PC-9 (cell line): Measurements from ENCODE around the gene COL4A4.

Experiments
- EZH2 ChIP-seq: fragments of 200-600 bp; sonication (generic); IDR thresholded peaks from 2 replicates; pipeline ENCODE4 v1.8.0; 2017; ENCODE audit warnings: antibody characterized with exemption, low read depth
- TF ChIP-seq, protein P1 (sequence below): fragments of 200-600 bp; sonication (generic); conservative IDR thresholded peaks from 2 replicates; pipeline ENCODE4 v1.6.1; 2017; ENCODE audit warnings: mixed run types, antibody characterized with exemption, mild to moderate bottlenecking, moderate library complexity

DNA sequence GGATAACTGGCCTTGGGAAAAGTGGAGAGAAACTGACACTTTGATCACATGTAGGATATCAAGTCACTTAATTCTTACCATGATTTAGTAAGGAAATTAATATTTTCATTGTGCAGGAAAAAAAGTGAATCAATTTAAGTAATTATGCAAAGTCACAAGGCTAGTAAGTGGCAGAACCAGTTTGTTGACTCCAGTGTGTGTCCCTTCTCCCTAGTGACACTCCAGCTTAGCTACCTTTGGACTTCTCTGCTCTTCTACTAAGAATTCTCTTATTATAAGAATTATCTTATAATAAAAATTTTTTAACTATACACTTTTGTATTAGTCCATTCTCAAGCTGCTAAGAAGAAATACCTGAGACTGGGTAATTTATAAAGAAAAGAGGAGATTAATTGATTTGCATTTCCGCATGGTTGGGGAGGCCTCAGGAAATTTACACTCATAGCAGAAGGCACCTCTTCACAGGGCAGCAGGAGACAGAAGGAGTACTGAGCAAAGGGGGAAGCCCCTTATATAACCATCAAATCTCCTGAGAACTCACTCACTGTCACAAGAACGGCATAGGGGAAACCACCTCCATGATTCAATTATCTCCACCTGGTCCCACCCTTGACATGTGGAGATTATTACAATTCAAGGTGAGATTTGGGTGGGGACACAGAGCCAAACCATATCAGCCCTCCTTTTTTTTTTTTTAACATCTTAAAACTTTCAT lies 13.6 kb downstream of the COL4A4 start:
- TF ChIP-seq, protein P1, sequence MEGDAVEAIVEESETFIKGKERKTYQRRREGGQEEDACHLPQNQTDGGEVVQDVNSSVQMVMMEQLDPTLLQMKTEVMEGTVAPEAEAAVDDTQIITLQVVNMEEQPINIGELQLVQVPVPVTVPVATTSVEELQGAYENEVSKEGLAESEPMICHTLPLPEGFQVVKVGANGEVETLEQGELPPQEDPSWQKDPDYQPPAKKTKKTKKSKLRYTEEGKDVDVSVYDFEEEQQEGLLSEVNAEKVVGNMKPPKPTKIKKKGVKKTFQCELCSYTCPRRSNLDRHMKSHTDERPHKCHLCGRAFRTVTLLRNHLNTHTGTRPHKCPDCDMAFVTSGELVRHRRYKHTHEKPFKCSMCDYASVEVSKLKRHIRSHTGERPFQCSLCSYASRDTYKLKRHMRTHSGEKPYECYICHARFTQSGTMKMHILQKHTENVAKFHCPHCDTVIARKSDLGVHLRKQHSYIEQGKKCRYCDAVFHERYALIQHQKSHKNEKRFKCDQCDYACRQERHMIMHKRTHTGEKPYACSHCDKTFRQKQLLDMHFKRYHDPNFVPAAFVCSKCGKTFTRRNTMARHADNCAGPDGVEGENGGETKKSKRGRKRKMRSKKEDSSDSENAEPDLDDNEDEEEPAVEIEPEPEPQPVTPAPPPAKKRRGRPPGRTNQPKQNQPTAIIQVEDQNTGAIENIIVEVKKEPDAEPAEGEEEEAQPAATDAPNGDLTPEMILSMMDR = no peak
- no peak for TF ChIP-seq EZH2
